Head of caudate nucleus (tissue), 42 donors: Measurements from ENCODE around the gene LRP8.

Experiments
- DNase-seq, 42 donors: peaks; one replicate each; pipeline versions ENCODE4 v3.0.0 to v3.0.0-alpha.2; 2020 to 2021; ENCODE audit warnings: mixed read lengths in 7 of 42
- intact Hi-C: fragments of 100-400 bp; cut with DNase I; formaldehyde crosslinking; loops from one replicate; pipeline ENCODE4 v1.15.0; 2022

LRP8 gene

DNA sequence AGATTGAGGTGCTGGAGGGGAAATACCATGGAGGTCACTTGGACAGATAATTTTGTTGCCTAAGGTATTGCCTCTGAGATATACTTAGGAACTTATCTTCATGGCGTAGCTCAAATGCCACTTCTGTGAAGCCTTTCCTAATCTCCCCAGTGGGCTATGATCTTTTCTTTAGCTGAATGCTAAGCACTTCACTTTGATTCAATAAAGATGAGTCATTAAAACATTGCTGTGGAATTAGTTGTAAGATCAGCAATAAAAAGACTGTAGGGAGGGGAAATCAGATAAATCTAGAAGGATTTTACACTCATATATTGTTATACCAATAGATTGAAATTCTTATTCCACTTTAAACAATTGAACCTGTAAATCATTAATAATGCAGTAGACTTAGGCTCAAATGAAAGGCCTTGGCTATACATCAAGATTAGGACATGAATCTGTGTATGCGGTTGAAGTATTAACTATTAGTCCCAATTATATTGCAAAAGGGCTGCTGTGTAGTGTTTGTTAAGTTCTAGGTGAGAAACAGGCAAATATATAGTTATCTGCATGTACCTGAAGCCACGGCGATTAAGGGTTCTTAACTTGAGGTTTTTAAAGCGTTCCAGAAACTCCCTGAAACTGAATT is 70.3 kb downstream of the LRP8 start:
- no peak for DNase-seq
- intact Hi-C loops, result no loop called here

- intact Hi-C loops, result no loop called here
- DNase-seq, result no peak
These were observed 71.1 kb downstream of the LRP8 start for GRCh38 chr1:53256511-53257453.

GRCh38 chr1:53255031-53255430 is 72.8 kb downstream of the LRP8 start:
- intact Hi-C loops, result no loop called here
- no peak for DNase-seq

GRCh38 chr1:53254011-53254640 is 73.7 kb downstream of the LRP8 start:
- no peak for DNase-seq
- intact Hi-C loops, result no loop called here

DNA sequence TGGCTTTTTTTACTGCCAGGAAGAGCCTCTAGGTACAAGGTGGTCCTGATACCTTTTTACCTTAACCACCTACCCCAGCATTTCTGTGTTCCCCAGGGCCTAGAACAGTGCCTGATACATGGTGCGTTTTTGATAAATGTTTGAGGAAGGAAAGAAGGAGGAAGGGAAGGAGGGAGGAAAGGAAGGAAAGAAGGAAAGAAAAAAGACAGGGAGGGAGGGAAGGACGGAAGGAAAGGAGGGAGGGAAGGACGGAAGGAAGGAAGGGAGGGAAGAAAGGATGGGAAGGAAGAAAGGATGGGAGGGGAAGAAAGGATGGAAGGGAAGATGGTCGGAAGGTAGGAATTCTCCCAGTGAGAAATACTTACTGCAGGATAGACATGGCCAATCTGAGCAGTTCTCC is 77.5 kb downstream of the LRP8 start:
- no peak for DNase-seq
- intact Hi-C loops, result no loop called here

DNA sequence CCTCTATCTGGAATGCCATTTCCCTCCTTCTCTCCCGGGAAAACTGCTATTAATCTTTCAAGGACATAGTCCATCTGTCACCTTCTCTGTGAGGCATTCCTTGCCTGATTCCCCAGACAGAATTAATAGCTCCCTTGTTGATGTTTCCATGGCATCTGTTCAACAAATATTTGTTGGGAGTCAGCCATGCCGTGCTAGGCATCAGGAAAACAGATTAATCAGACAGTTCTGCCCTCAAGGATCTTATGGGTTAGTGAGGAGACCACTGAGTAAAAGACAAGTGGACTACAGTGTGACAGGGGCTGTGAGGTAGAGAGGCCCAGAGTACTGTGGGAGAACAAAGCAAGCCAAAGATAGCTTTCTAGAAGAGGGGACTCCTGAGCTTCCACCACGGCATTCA is 78.2 kb downstream of the LRP8 start:
- no peak for DNase-seq
- intact Hi-C loops, result no loop called here

DNA sequence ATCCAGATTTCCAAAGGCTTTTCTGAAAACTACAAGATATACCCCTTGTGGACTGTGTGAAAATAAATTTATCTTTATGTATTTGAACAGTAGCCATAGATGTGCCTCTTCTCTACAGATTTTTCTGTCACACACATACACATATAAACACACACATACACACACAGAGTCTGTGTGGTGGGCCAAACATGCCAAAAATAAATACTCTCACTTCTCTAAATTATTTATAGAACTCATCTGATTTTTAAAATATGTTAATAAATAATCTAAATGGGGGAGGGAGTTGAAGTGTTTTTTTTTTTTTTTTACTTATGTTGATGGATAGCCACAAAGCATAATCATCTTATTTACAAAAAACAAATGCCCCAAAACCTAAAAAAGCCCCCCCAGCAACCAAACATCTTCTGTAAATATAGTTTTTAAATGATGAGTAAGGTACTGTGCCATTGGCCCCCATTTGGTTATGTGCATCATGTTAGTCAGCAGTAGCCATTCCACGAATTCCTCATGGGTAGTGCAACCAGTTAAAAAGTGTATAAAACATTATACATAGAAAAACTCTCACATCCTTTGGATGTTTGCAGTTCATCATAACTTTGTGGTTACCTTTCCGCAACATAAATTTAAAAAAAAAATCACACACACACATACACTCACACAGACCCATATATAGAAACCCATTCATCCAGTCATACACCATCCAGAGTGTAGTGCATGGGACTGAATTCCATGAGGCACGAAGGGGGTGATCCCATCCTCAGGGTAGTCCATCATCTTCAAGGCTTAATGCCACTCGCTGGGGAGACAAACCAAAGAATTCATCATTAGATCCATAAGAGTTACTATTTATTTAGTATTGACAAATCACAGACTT is 81.4 kb downstream of the LRP8 start:
- intact Hi-C loops, result no loop called here

DNA sequence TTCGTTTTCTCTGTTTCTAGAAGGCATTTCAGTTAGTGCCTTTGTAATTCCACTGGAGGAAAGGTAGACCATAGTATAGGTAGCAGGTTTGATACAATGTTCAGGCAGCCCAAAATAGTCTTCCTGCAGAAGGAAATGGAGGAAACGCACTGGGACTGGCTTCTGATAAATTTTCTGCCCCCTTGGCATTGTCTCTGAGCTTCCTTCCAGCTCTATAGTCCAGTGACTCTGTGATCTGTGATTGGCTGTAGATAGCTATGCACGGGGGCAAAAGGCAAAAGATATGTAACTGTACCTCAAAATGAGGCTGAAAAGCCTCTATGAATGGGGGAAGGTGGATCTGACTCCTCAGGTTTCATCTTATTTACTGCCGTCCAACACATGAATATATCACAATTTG is 83.7 kb downstream of the LRP8 start:
- intact Hi-C loops, result no loop called here
- no peak for DNase-seq

More for the DNA sequence above, 81.4 kb downstream of the LRP8 start:
- no peak for DNase-seq

DNA sequence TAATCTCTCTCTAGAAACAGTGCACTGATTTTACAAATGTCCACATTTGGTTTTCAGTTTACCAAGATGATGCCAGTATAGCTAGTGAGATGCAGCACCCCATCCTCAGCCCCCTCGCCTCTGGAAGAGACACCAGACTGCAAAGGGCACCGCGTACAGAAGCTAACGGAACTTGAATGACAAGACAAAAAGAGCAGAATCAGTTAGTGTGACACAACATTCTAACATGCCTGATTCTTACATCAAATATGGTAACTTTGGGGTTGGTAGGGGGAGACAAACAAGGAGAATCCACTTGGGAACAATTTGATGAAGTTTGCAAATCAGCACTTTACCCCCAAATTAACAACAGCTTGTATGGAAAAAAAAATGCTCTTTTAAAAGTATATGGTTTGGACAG is 85.5 kb downstream of the LRP8 start:
- intact Hi-C loops, result no loop called here
- no peak for DNase-seq

DNA sequence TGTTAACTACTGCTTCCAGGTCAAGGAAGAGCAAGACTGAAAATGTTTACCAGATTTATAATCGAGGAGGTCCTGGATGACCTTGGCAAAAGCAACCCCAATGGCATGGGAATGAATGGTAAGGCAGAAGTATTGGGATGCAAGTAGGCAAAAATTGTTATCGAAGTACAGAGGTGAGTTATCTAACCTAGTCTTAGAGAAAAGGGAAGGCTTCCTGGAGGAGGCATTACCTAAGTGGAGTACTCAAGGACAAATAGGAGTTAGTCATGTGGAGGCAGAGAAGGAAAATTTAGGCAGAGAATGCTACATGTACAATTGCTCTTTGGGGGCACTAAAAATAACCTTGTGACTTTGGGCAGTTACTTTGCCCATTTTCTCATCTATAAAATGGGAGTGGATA is 86.0 kb downstream of the LRP8 start:
- no peak for DNase-seq

GRCh38 chr1:53238197-53239155 is 89.4 kb downstream of the LRP8 start, which contains the start of gene MAGOH:
Gene MAGOH (minus strand): TSS chr1:53238518. CDS start chr1:53238448, 70 bp downstream.
- peak; percentile 91 to 99 (median 97) for DNase-seq
- intact Hi-C loops, result loop anchor here (1.0 kb wide), 1 partner anchor 18 kb away; the partner anchor contains the start of gene CZIB

More for the DNA sequence above, 86.0 kb downstream of the LRP8 start:
- intact Hi-C loops, result no loop called here

- DNase-seq, result no peak
These were observed 90.2 kb downstream of the LRP8 start for GRCh38 chr1:53237638-53238037.

DNA sequence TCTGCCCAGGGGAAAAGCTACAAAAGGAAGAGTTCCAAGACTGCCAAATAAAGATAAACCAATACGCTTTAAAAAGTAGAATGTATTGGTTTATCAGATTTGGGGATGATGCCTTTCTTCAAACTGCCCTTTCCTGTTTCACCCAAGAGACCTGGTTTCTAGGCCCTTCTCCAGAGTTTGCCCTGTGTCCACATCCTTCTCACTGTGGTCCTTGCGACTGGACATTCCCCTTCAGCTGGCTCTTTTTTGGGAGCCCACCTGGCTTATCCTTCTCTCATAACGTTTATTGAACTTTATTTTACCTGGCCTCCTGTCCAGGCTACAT is 106.9 kb downstream of the LRP8 start:
- intact Hi-C loops, result loop anchor here (1.0 kb wide), 1 partner anchor 17 kb away; the partner anchor contains the start of gene MAGOH
- DNase-seq, result no peak

More at GRCh38 chr1:53237638-53238037, 90.2 kb downstream of the LRP8 start:
- intact Hi-C loops, result loop anchor here (1.0 kb wide), 1 partner anchor 17 kb away; the partner anchor contains the start of gene CZIB

GRCh38 chr1:53220171-53220961 is 107.5 kb downstream of the LRP8 start, which contains the start of gene CZIB:
Gene CZIB (minus strand): TSS chr1:53220634. CDS start chr1:53220575, 59 bp downstream.
- intact Hi-C loops, result loop anchor here (1.0 kb wide), 1 partner anchor 18 kb away; the partner anchor contains the start of gene MAGOH

GRCh38 chr1:53219711-53220110 is 108.2 kb downstream of the LRP8 start:
- DNase-seq, result no peak
- intact Hi-C loops, result loop anchor here (1.0 kb wide), 1 partner anchor 19 kb away; the partner anchor contains the start of gene MAGOH

More at GRCh38 chr1:53220171-53220961, 107.5 kb downstream of the LRP8 start, which contains the start of gene CZIB:
- peak; percentile 73 to 96 (median 91) for DNase-seq

GRCh38 chr1:53218201-53218600 is 109.7 kb downstream of the LRP8 start:
- intact Hi-C loops, result no loop called here

More at GRCh38 chr1:53218201-53218600, 109.7 kb downstream of the LRP8 start:
- DNase-seq, result no peak
